Neural cell (in vitro differentiated cells): ENCODE measurements around the gene ALS2CL. TPM values are rescaled to one million over a fixed set of nuclear protein-coding genes. Genes with fewer than 3 reads are reported as not detected.

Source experiments
- H2AFZ ChIP-seq: fragments of 200-600, 300-800 bp; sonication (generic), shearing (Covaris generic); 2 replicates; pipeline ENCODE4 v1.6.0; 2014; ENCODE audit warnings: low read depth, mild to moderate bottlenecking, antibody characterized with exemption, low read length, moderate library complexity
- H3F3A ChIP-seq: fragments of 200-600 bp; shearing (Covaris generic); 2 replicates; pipeline ENCODE4 v1.6.1; 2016; ENCODE audit warnings: mild to moderate bottlenecking, moderate library complexity, mixed read lengths, antibody characterized with exemption, low read length; ENCODE audit not compliant: insufficient read depth, poor library complexity, severe bottlenecking
- H3K27ac ChIP-seq: fragments of 200-600, 300-800 bp; sonication (generic), shearing (Covaris generic); 2 replicates; pipeline ENCODE4 v1.5.1; 2014; ENCODE audit warnings: mild to moderate bottlenecking, low read length, moderate library complexity
- H3K27me3 ChIP-seq: fragments of 300-800, 200-600 bp; sonication (generic), shearing (Covaris generic); 2 replicates; pipeline ENCODE4 v1.6.0; 2014; ENCODE audit warnings: mild to moderate bottlenecking, low read depth, low read length, moderate library complexity; ENCODE audit not compliant: insufficient read depth
- H3K36me3 ChIP-seq: fragments of 300-800, 200-600 bp; sonication (generic), shearing (Covaris generic); 2 replicates; pipeline ENCODE4 v1.5.1; 2014; ENCODE audit warnings: mild to moderate bottlenecking, antibody characterized with exemption, low read length, moderate library complexity; ENCODE audit not compliant: insufficient read depth
- H3K4me2 ChIP-seq: fragments of 300-800, 200-600 bp; sonication (generic), shearing (Covaris generic); 2 replicates; pipeline ENCODE4 v1.6.0; 2014; ENCODE audit warnings: mild to moderate bottlenecking, low read length
- H3K4me3 ChIP-seq: fragments of 300-800, 200-600 bp; sonication (generic), shearing (Covaris generic); 2 replicates; pipeline ENCODE4 v1.5.1; 2014; ENCODE audit warnings: mild to moderate bottlenecking, low read length, moderate library complexity
- H3K79me2 ChIP-seq: fragments of 200-600 bp; shearing (Covaris generic); replicated peaks from 2 replicates; pipeline ENCODE4 v1.6.0; 2014; ENCODE audit warnings: mild to moderate bottlenecking, low read length, moderate library complexity; ENCODE audit not compliant: insufficient read depth
- H3K9ac ChIP-seq: fragments of 300-800, 200-600 bp; sonication (generic), shearing (Covaris generic); 2 replicates; pipeline ENCODE4 v1.6.1; 2016; ENCODE audit warnings: mild to moderate bottlenecking, low read length, mixed read lengths
- H3K9me2 ChIP-seq: fragments of 200-600 bp; shearing (Covaris generic); 2 replicates; pipeline ENCODE4 v1.6.1; 2016; ENCODE audit warnings: mild to moderate bottlenecking, low read length, mixed read lengths; ENCODE audit not compliant: insufficient read depth
- H3K9me3 ChIP-seq: fragments of 200-600, 300-800 bp; sonication (generic), shearing (Covaris generic); 2 replicates; pipeline ENCODE4 v1.6.1; 2016; ENCODE audit warnings: mild to moderate bottlenecking, mixed run types, low read length, moderate library complexity, mixed read lengths
- H4K20me1 ChIP-seq: fragments of 200-600 bp; shearing (Covaris generic); 2 replicates; pipeline ENCODE4 v1.6.1; 2016; ENCODE audit warnings: mild to moderate bottlenecking, mixed run types; ENCODE audit not compliant: insufficient read depth
- CTCF ChIP-seq: fragments of 450-650 bp; IDR thresholded peaks from 2 replicates; pipeline ENCODE4 v1.5.1; 2014; ENCODE audit warnings: antibody characterized with exemption, mild to moderate bottlenecking, moderate library complexity; ENCODE audit not compliant: poor library complexity, severe bottlenecking
- EP300 ChIP-seq: fragments of 450-650 bp; conservative IDR thresholded peaks from 2 replicates; pipeline ENCODE4 v1.6.1; 2014; ENCODE audit warnings: antibody characterized with exemption, mild to moderate bottlenecking, moderate library complexity; ENCODE audit not compliant: poor library complexity, severe bottlenecking
- EZH2 ChIP-seq: fragments of 200-600, 300-800 bp; shearing (Covaris generic), sonication (generic); IDR thresholded peaks from 2 replicates; pipeline ENCODE4 v1.6.1; 2014; ENCODE audit warnings: antibody characterized with exemption, low read length, borderline replicate concordance, mild to moderate bottlenecking; ENCODE audit not compliant: insufficient read depth, poor library complexity, severe bottlenecking
- MXI1 ChIP-seq: fragments of 450-650 bp; conservative IDR thresholded peaks from 2 replicates; pipeline ENCODE4 v1.6.1; 2014; ENCODE audit warnings: antibody characterized with exemption, mild to moderate bottlenecking; ENCODE audit not compliant: poor library complexity, severe bottlenecking
- POLR2AphosphoS5 ChIP-seq: IDR thresholded peaks from 2 replicates; pipeline ENCODE4 v1.6.1; 2012
- RAD21 ChIP-seq: fragments of 450-650 bp; conservative IDR thresholded peaks from 2 replicates; pipeline ENCODE4 v1.6.1; 2014; ENCODE audit warnings: antibody characterized with exemption, mild to moderate bottlenecking, moderate library complexity
- REST ChIP-seq: IDR thresholded peaks from 2 replicates; pipeline ENCODE4 v1.6.1; 2012; ENCODE audit warnings: borderline replicate concordance
- SMC3 ChIP-seq: fragments of 450-650 bp; conservative IDR thresholded peaks from 2 replicates; pipeline ENCODE4 v1.6.1; 2014; ENCODE audit warnings: antibody characterized with exemption, mild to moderate bottlenecking, moderate library complexity; ENCODE audit not compliant: poor library complexity
- TAF1 ChIP-seq: IDR thresholded peaks from 2 replicates; pipeline ENCODE4 v1.6.1; 2012; ENCODE audit warnings: low read depth
- polyA plus RNA-seq: library from polyadenylated mRNA; depleted of rRNA; stranded (reverse); fragments of >200 nt; gene quantifications from 2 replicates; pipeline ENCODE4 v1.2.3, GENCODE V29; 2014

ALS2CL gene
- polyA plus RNA-seq, 1 donor from 2014 or later, result 0.11 TPM

- Histone ChIP-seq H3K9me3 (no peaks in the 10 kb centered on the region), H3K4me2 (no peak overlapping the region), H3K36me3 (no peaks in the 10 kb centered on the region), H3K79me2 (no peaks in the 10 kb centered on the region), H2AFZ (no peak overlapping the region), H4K20me1 (no peaks in the 10 kb centered on the region), H3K9me2 (no peaks in the 10 kb centered on the region), H3K27me3 (no peaks in the 10 kb centered on the region), H3F3A (no peaks in the 10 kb centered on the region), H3K9ac (no peak overlapping the region), H3K27ac (no peak overlapping the region), H3K4me3 (no peak overlapping the region)
- TF ChIP-seq SMC3, result no peak
- TF ChIP-seq EZH2, result no peak
- no peak for TF ChIP-seq REST
- no peak for TF ChIP-seq RAD21
- TF ChIP-seq EP300, result no peak
- no peak for TF ChIP-seq CTCF
- TF ChIP-seq POLR2AphosphoS5, result no peak
- no peak for TF ChIP-seq MXI1
Observed at GRCh38 chr3:46649436-46649835, 44.0 kb downstream of the ALS2CL start.

GRCh38 chr3:46648096-46648495 is 45.4 kb downstream of the ALS2CL start:
- H3K27ac ChIP-seq, result no peak overlapping the region
- H3K9me2 ChIP-seq, result no peaks in the 10 kb centered on the region
- no peaks in the 10 kb centered on the region for H3K27me3 ChIP-seq
- no peaks in the 10 kb centered on the region for H3K79me2 ChIP-seq
- no peak overlapping the region for H2AFZ ChIP-seq
- H4K20me1 ChIP-seq, result no peaks in the 10 kb centered on the region
- TF ChIP-seq SMC3 (no peak), REST (no peak), POLR2AphosphoS5 (no peak), RAD21 (no peak), CTCF (no peak), EZH2 (no peak), EP300 (no peak), TAF1 (no peak), MXI1 (no peak)
- H3K9me3 ChIP-seq, result no peaks in the 10 kb centered on the region
- no peak overlapping the region for H3K4me2 ChIP-seq
- no peak overlapping the region for H3K9ac ChIP-seq
- H3F3A ChIP-seq, result no peaks in the 10 kb centered on the region
- no peaks in the 10 kb centered on the region for H3K36me3 ChIP-seq
- H3K4me3 ChIP-seq, result no peak overlapping the region
